B cell (primary cell): ENCODE data around the gene FBRS. TPM values are rescaled to one million over a fixed set of nuclear protein-coding genes. Genes with fewer than 3 reads are reported as not detected.
A peak's percentile ranks its signal among the peaks of the same experiment; 100 is the strongest.

Experiments used
- ATAC-seq: fragments of 200-7000 bp; cut with Tn5 transposase; one replicate; pipeline ENCODE4 v1.10.0; 2021; ENCODE audit warnings: low read depth, mild to moderate bottlenecking, moderate number of reproducible peaks, moderate library complexity
- CTCF ChIA-PET: fragments of 350-600 bp; sonication (Branson Sonifier 250); formaldehyde crosslinking; loops from one replicate; lab custom pipeline; 2021; ENCODE audit warnings: antibody characterized with exemption, inconsistent platforms; lab: Charles Lee
- POLR2A ChIA-PET: fragments of 350-600 bp; sonication (Branson Sonifier 250); formaldehyde crosslinking; loops from one replicate; lab custom pipeline; 2021; ENCODE audit warnings: antibody characterized with exemption; lab: Charles Lee
- DNase-seq: peaks from one replicate; pipeline ENCODE4 v3.0.0; 2013
- H2AFZ ChIP-seq: 2 replicates; pipeline ENCODE4 v1.6.1; 2012; ENCODE audit warnings: mild to moderate bottlenecking, low read depth, low read length; ENCODE audit not compliant: insufficient read depth, poor library complexity, severe bottlenecking
- H3K27ac ChIP-seq, 2 donors: 1 replicate in 1 of 2; 2 replicates in 1 of 2; pipeline ENCODE4 v1.5.1; 2012 to 2013; ENCODE audit warnings: low read length in 2 of 2, mild to moderate bottlenecking in 2 of 2, moderate library complexity in 1 of 2
- H3K27me3 ChIP-seq, 4 experiments: fragments of 200-600 bp in 1 of 4; sonication (generic) in 1 of 4; replicated peaks in 1 of 4; 1 replicate in 2 of 4; 2 replicates in 2 of 4; pipeline versions ENCODE4 v1.6.1 to v1.7.0; 2013 to 2016; ENCODE audit warnings: low read length in 3 of 4, mild to moderate bottlenecking in 2 of 4, mixed read lengths in 1 of 4, moderate library complexity in 1 of 4; ENCODE audit not compliant: insufficient read depth in 4 of 4, control insufficient read depth in 3 of 4; ENCODE audit errors: control extremely low read depth in 1 of 4
- H3K36me3 ChIP-seq, 2 experiments: replicated peaks in 1 of 2; 1 replicate in 1 of 2; 2 replicates in 1 of 2; pipeline versions ENCODE4 v1.6.1 to v1.7.1; 2013; ENCODE audit warnings: low read length in 1 of 2; ENCODE audit not compliant: insufficient read depth in 2 of 2, control insufficient read depth in 1 of 2; ENCODE audit errors: control extremely low read depth in 1 of 2, extremely low read depth in 1 of 2
- H3K4me1 ChIP-seq, 2 donors: fragments of 200-600 bp in 1 of 2; sonication (generic) in 1 of 2; 1 replicate in 1 of 2; 2 replicates in 1 of 2; pipeline versions ENCODE4 v1.5.1 to v1.6.1; 2013 to 2017; ENCODE audit warnings: low read length in 2 of 2; ENCODE audit not compliant: control insufficient read depth in 2 of 2, insufficient read depth in 2 of 2
- H3K4me2 ChIP-seq: replicated peaks from 2 replicates; pipeline ENCODE3; 2012; ENCODE audit warnings: mild to moderate bottlenecking, low read depth, low read length; ENCODE audit not compliant: poor library complexity, severe bottlenecking
- H3K4me3 ChIP-seq, 5 experiments: fragments of 200-600 bp in 1 of 5; sonication (generic) in 1 of 5; 1 replicate in 3 of 5; 2 replicates in 2 of 5; pipeline versions ENCODE4 v1.5.1 to v1.7.0; 2011 to 2016; ENCODE audit warnings: low read length in 4 of 5, mild to moderate bottlenecking in 4 of 5, low read depth in 2 of 5, control low read depth in 1 of 5, moderate library complexity in 1 of 5; ENCODE audit not compliant: insufficient read depth in 1 of 5; ENCODE audit errors: control extremely low read depth in 1 of 5, extremely low read depth in 1 of 5
- H3K79me2 ChIP-seq: fragments of 200-600 bp; sonication (generic); one replicate; pipeline ENCODE4 v1.6.0; 2016; ENCODE audit warnings: low read length; ENCODE audit not compliant: control insufficient read depth, insufficient read depth
- H3K9ac ChIP-seq: fragments of 200-600 bp; sonication (generic); 2 replicates; pipeline ENCODE4 v1.6.1; 2017; ENCODE audit warnings: mild to moderate bottlenecking, low read length, moderate library complexity
- H3K9me3 ChIP-seq, 3 donors: one replicate each; pipeline versions ENCODE4 v1.6.1 to v1.7.1; 2013; ENCODE audit warnings: low read length in 2 of 3; ENCODE audit not compliant: control insufficient read depth in 2 of 3, insufficient read depth in 1 of 3; ENCODE audit errors: control extremely low read depth in 1 of 3
- H4K20me1 ChIP-seq: 2 replicates; pipeline ENCODE4 v1.6.0; 2012; ENCODE audit warnings: mild to moderate bottlenecking, low read length; ENCODE audit not compliant: insufficient read depth, control insufficient read depth, poor library complexity, severe bottlenecking
- H3K27ac Mint-ChIP-seq: one replicate; pipeline ENCODE4 v1.8.0; 2021; ENCODE audit warnings: mixed read lengths
- H3K27me3 Mint-ChIP-seq: one replicate; pipeline ENCODE4 v1.8.0; 2021; ENCODE audit warnings: mixed read lengths
- H3K4me1 Mint-ChIP-seq: one replicate; pipeline ENCODE4 v1.8.0; 2021; ENCODE audit warnings: mixed read lengths
- H3K4me3 Mint-ChIP-seq: one replicate; pipeline ENCODE4 v1.8.0; 2021; ENCODE audit warnings: mixed read lengths
- H3K9me3 Mint-ChIP-seq: one replicate; pipeline ENCODE4 v1.8.0; 2022; ENCODE audit warnings: mixed read lengths; ENCODE audit not compliant: insufficient read depth
- CTCF ChIP-seq: fragments of 200-600 bp; IDR thresholded peaks from one replicate; pipeline ENCODE4 v1.8.0; 2022; ENCODE audit warnings: antibody characterized with exemption, mild to moderate bottlenecking
- EZH2 ChIP-seq: IDR thresholded peaks from 2 replicates; pipeline ENCODE4 v1.6.1; 2012; ENCODE audit warnings: borderline replicate concordance, low read depth, mild to moderate bottlenecking, moderate library complexity, low read length; ENCODE audit not compliant: insufficient read depth, poor library complexity, severe bottlenecking
- WGBS: methylation state at CpG from one replicate; pipeline ENCODE4 v1.1.5; 2013; ENCODE audit warnings: missing lambda C conversion rate; ENCODE audit not compliant: insufficient coverage; 5-methylcytosine and 5-hydroxymethylcytosine counted together
- intact Hi-C: fragments of 100-400 bp; cut with micrococcal nuclease; formaldehyde crosslinking; loops from one replicate; pipeline ENCODE4 v1.10.0; 2022
- polyA plus RNA-seq: library from polyadenylated mRNA; depleted of rRNA; stranded (reverse); fragments of >200 nt; gene quantifications from 2 replicates; pipeline ENCODE4 v1.2.3, GENCODE V29; 2012
- total RNA-seq, 2 donors: library from RNA; stranded (reverse); fragments of 120-200 nt in 1 of 2; gene quantifications; 1 replicate in 1 of 2; 2 replicates in 1 of 2; pipeline versions ENCODE4 v1.2.3 to v1.2.4, GENCODE V29; 2013 to 2022

FBRS gene
- total and polyA plus RNA-seq, 2 donors (not counting 1 experiment from before 2014, with no cell fraction given) = 68.3 to 194 TPM

GRCh38 chr16:30660424-30661261, 2.4 kb downstream of the FBRS start:
- CTCF ChIA-PET = interaction anchor here (0.7 to 4.4 kb wide), 9 partner anchors 10 to 251 kb away, joined by 3 to 38 read pairs (median 4); partner anchors contain the start of genes DCTPP1 and PRR14
- H2AFZ ChIP-seq = no peak overlapping the region
- intact Hi-C loops = loop anchor here (1.0 kb wide), 1 partner anchor 34 kb away; no protein-coding TSS in a partner anchor

More at GRCh38 chr16:30660424-30661261, 2.4 kb downstream of the FBRS start:
- H3K36me3 ChIP-seq = peaks cover 2 to 58% of the 10 kb centered on the region in 2 experiments
- Mint-ChIP-seq H3K27ac (peak overlapping the region; percentile 96), H3K4me1 (peaks cover 40% of the 10 kb centered on the region), H3K27me3 (no peaks in the 10 kb centered on the region), H3K4me3 (peak overlapping the region; percentile 95), H3K9me3 (no peaks in the 10 kb centered on the region)
- H3K4me3 ChIP-seq = peak overlapping the region; percentile 64 to 90 (median 79)
- DNase-seq = peak; percentile 88
- no peaks in the 10 kb centered on the region for H3K9me3 ChIP-seq
- no peaks in the 10 kb centered on the region for H3K27me3 ChIP-seq
- POLR2A ChIA-PET = interaction anchor here (0.6 to 4.8 kb wide), 7 partner anchors 9 to 478 kb away, joined by 3 to 41 read pairs (median 3); partner anchors contain the start of genes CORO1A, ITGAL, PRR14 and SRCAP
- peaks cover 51% of the 10 kb centered on the region for H3K79me2 ChIP-seq
- TF ChIP-seq EZH2 (no peak), CTCF (no peak)
- no peak for ATAC-seq
- peak overlapping the region; percentile 96 for H3K9ac ChIP-seq
- 30% methylated on average over 19 of the region's 21 CpGs for WGBS
- peaks cover 60% of the 10 kb centered on the region for H4K20me1 ChIP-seq
- H3K27ac ChIP-seq = peak overlapping the region; percentile 80 to 98
- H3K4me1 ChIP-seq = peaks cover 30 to 51% of the 10 kb centered on the region in 2 donors
- peak overlapping the region; percentile 97 for H3K4me2 ChIP-seq
